Activated CD4-positive, alpha-beta T cell treated with anti-CD3 and anti-CD28 coated beads, Interleukin-2, amount 10 ng/mL, durations not matched to agents 24 days and 14 days (primary cell): ENCODE results near the gene KCNC1. TPM values are rescaled to one million over a fixed set of nuclear protein-coding genes. Genes with fewer than 3 reads are reported as not detected.

Source experiments
- DNase-seq: peaks from one replicate; pipeline ENCODE4 v3.0.0; 2022
- H3K27ac Mint-ChIP-seq: one replicate; pipeline ENCODE4 v1.8.0; 2022; ENCODE audit warnings: mild to moderate bottlenecking, mixed read lengths
- H3K27me3 Mint-ChIP-seq: one replicate; pipeline ENCODE4 v1.8.0; 2022; ENCODE audit warnings: mixed read lengths
- H3K36me3 Mint-ChIP-seq: one replicate; pipeline ENCODE4 v1.8.0; 2022; ENCODE audit warnings: low read depth, mild to moderate bottlenecking, mixed read lengths
- H3K4me1 Mint-ChIP-seq: one replicate; pipeline ENCODE4 v1.8.0; 2021; ENCODE audit warnings: mixed read lengths
- H3K4me3 Mint-ChIP-seq: one replicate; pipeline ENCODE4 v1.8.0; 2022; ENCODE audit warnings: mild to moderate bottlenecking, moderate library complexity, mixed read lengths
- H3K9me3 Mint-ChIP-seq: one replicate; pipeline ENCODE4 v1.8.0; 2021; ENCODE audit warnings: mixed read lengths
- intact Hi-C: fragments of 100-400 bp; cut with micrococcal nuclease; formaldehyde crosslinking; loops from one replicate; pipeline ENCODE4 v1.15.1; 2023
- total RNA-seq: library from RNA; stranded (reverse); gene quantifications from 2 replicates; pipeline ENCODE4 v1.2.3, GENCODE V29; 2022

The KCNC1 gene
- total RNA-seq, 1 donor from 2014 or later, result not detected

GRCh38 chr11:17821648-17822400 is 87.2 kb downstream of the KCNC1 start:
- Mint-ChIP-seq H3K27ac (no peak overlapping the region), H3K36me3 (no peaks in the 10 kb centered on the region), H3K9me3 (no peaks in the 10 kb centered on the region), H3K27me3 (no peaks in the 10 kb centered on the region), H3K4me1 (no peaks in the 10 kb centered on the region), H3K4me3 (no peak overlapping the region)
- DNase-seq, result no peak
- intact Hi-C loops, result no loop called here

DNA sequence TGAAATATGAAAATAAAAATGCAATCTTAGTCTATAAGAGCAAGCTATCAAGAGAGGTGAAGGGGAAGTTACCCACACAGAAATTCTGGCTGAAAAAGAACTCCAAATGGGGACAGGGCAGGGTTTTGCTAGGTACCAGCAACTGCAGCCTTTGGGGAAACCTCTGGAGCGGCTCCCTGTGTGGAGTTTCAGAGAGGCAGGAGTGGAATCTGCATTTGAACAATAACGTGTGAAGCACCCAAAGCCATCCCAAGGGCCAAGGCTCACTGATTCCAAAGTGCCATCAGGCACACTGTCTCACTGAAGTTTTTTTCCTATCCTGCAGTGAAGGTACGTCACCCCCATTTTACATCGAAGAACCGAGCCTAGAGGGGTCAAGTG is 87.8 kb downstream of the KCNC1 start:
- DNase-seq, result no peak
- Mint-ChIP-seq H3K27ac (no peak overlapping the region), H3K9me3 (no peaks in the 10 kb centered on the region), H3K4me1 (no peaks in the 10 kb centered on the region), H3K36me3 (no peaks in the 10 kb centered on the region), H3K4me3 (no peak overlapping the region), H3K27me3 (no peaks in the 10 kb centered on the region)
- intact Hi-C loops, result no loop called here

DNA sequence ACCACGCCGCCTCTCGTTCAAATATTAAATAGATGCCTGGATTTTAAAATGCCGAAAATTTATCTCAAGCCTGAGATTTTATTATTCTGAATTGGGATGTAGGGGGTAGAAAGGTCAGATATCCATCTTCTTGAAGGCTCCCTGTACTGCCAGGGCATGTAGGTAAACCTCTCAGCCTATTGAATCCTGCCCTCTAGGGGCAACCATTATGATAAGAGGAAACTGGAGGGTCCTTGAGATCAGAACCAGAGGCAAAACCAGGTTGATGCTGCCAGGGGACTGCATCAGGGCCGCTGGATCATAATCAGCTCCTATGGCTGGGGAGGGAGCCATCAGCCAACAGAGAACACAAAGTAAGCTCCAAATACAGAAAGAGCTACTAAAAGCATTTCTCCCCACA is 92.4 kb downstream of the KCNC1 start:
- H3K4me3 Mint-ChIP-seq, result no peak overlapping the region
- no peak for DNase-seq
- intact Hi-C loops, result no loop called here
- no peak overlapping the region for H3K27ac Mint-ChIP-seq
- no peaks in the 10 kb centered on the region for H3K4me1 Mint-ChIP-seq
- H3K27me3 Mint-ChIP-seq, result no peaks in the 10 kb centered on the region
- no peaks in the 10 kb centered on the region for H3K9me3 Mint-ChIP-seq
- no peaks in the 10 kb centered on the region for H3K36me3 Mint-ChIP-seq

DNA sequence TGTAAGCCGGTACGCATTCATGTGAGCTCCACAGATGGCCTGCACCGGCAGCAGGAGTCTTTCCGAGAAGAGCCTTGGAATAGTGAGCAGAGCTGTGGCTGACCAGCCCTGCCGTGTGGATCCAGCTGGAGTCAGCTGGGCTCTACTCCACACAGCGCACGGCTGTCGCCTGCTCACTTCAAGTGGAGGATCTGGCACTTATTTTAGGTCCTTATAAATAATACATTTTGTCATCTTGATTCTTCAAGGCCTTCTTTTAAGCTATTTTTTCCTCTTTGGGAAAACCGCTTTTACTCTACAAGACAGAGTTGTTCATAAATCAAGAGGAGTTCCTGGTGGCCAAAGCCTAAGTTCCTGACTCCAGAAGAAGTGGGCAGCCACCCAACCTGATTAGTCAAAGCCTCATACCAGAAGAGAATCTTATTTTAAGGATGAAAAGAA is 93.8 kb downstream of the KCNC1 start:
- no peak for DNase-seq
- intact Hi-C loops, result no loop called here
- no peaks in the 10 kb centered on the region for H3K36me3 Mint-ChIP-seq
- H3K9me3 Mint-ChIP-seq, result no peaks in the 10 kb centered on the region
- no peaks in the 10 kb centered on the region for H3K27me3 Mint-ChIP-seq
- H3K4me1 Mint-ChIP-seq, result no peaks in the 10 kb centered on the region
- H3K4me3 Mint-ChIP-seq, result no peak overlapping the region
- no peak overlapping the region for H3K27ac Mint-ChIP-seq

DNA sequence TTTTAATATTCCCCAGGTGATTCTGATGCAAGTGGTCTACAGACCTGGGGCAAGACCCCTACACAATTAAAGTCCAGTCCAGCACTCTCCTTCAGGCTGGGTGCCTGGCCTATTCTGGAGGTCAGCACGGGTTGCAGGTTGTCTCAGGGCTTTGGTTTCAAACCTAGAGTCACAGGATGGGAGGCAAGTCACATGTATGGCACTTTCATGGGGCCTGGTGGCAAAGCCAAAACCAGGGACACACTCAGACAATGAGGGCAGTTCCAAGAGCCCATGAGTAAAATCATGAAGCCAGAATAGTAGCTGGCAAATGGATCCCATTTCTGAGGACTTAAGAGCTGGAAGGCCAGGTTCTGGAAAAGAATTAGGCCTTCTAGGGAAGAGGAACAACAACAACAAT is 96.6 kb downstream of the KCNC1 start:
- no peak for DNase-seq
- Mint-ChIP-seq H3K27ac (no peak overlapping the region), H3K27me3 (no peaks in the 10 kb centered on the region), H3K9me3 (no peaks in the 10 kb centered on the region), H3K4me1 (no peaks in the 10 kb centered on the region), H3K36me3 (no peaks in the 10 kb centered on the region), H3K4me3 (no peak overlapping the region)
- intact Hi-C loops, result no loop called here

- Mint-ChIP-seq H3K4me3 (no peak overlapping the region), H3K27ac (no peak overlapping the region), H3K27me3 (no peaks in the 10 kb centered on the region), H3K36me3 (no peaks in the 10 kb centered on the region), H3K9me3 (no peaks in the 10 kb centered on the region), H3K4me1 (no peaks in the 10 kb centered on the region)
- intact Hi-C loops, result no loop called here
- DNase-seq, result no peak
Observed at GRCh38 chr11:17831883-17832282, 97.3 kb downstream of the KCNC1 start.

Other genes with a start within 250 kb of the KCNC1 start
- not detected in 2 replicates for gene USH1C, start 190.4 kb upstream of the KCNC1 start, total RNA-seq
- not detected in 2 replicates for gene OTOG, start 187.5 kb upstream of the KCNC1 start, total RNA-seq
- not detected in 2 replicates for gene MYOD1, start 15.2 kb upstream of the KCNC1 start, total RNA-seq